Right lobe of liver (tissue), 4 donors: ENCODE results near the gene CEP112.

Experiments
- CTCF ChIP-seq, 4 donors: fragments of 200-600 bp in 3 of 4; fragments of 450-650 bp in 1 of 4; IDR thresholded peaks; one replicate each; pipeline versions ENCODE4 v1.5.1 to v1.8.0; 2016 to 2022; ENCODE audit warnings: antibody characterized with exemption in 4 of 4, mild to moderate bottlenecking in 2 of 4
- POLR2A ChIP-seq: fragments of 450-650 bp; IDR thresholded peaks from one replicate; pipeline ENCODE4 v1.6.1; 2017; ENCODE audit warnings: antibody characterized with exemption, mild to moderate bottlenecking
- donor health status: DM: no; HTN: no; CAD: no.
- donor health status: DM: no; HTN: no; CAD: no.
- donor health status: DM: no; HTN: yes; CAD: no.

- TF ChIP-seq CTCF (IDR thresholded peaks at IDR 0.05), result no peak
- no peak for TF ChIP-seq POLR2A
These were observed 408.0 kb downstream of the CEP112 start for GRCh38 chr17:65783845-65784334.
